Fibroblast of lung (primary cell): ENCODE data around the gene HPRT1.

ENCODE experiments used
- EZH2 ChIP-seq: IDR thresholded peaks from 2 replicates; pipeline ENCODE4 v1.5.1; 2012; ENCODE audit warnings: low read length, control low read depth, mild to moderate bottlenecking; ENCODE audit errors: missing control alignments
- TF ChIP-seq, protein P1 (sequence below), 2 donors: IDR thresholded peaks in 1 of 2; conservative IDR thresholded peaks in 1 of 2; 1 replicate in 1 of 2; 2 replicates in 1 of 2; pipeline ENCODE4 v1.5.1; 2011 to 2012; ENCODE audit warnings: low read length in 2 of 2, control low read depth in 1 of 2, inconsistent platforms in 1 of 2, low read depth in 1 of 2, mild to moderate bottlenecking in 1 of 2

DNA sequence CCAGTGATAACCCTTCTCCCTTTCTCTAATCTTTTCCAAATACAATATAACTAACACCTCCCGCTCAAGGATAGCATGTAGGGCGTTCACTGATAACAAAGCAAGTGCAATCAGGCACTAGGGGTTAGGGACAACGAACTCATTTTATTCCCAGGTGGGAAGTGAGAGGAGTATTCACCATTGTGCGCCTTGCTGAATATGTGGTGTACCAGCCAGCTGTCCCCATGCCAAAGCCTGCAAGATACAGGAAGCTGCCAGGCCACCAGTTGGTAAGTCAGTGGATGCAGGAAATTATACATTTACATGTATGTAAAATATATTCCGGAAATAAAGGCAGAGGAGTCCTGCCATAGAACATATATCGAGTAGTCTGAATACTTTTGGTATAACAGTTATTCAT lies 6.3 kb upstream of the HPRT1 start:
- TF ChIP-seq, protein P1, sequence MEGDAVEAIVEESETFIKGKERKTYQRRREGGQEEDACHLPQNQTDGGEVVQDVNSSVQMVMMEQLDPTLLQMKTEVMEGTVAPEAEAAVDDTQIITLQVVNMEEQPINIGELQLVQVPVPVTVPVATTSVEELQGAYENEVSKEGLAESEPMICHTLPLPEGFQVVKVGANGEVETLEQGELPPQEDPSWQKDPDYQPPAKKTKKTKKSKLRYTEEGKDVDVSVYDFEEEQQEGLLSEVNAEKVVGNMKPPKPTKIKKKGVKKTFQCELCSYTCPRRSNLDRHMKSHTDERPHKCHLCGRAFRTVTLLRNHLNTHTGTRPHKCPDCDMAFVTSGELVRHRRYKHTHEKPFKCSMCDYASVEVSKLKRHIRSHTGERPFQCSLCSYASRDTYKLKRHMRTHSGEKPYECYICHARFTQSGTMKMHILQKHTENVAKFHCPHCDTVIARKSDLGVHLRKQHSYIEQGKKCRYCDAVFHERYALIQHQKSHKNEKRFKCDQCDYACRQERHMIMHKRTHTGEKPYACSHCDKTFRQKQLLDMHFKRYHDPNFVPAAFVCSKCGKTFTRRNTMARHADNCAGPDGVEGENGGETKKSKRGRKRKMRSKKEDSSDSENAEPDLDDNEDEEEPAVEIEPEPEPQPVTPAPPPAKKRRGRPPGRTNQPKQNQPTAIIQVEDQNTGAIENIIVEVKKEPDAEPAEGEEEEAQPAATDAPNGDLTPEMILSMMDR (conservative IDR thresholded peaks at IDR 0.05 in 1 of 2, IDR thresholded peaks at IDR 0.05 in 1 of 2; ENCODE audit: low read depth in 1 of 2, low read length in 2 of 2), result no peak
- no peak for TF ChIP-seq EZH2
